NCI-H1105 treated with DMSO at 0.1 percent for 48 hours (cell line): ENCODE results near the gene STRIT1.
"Not testable (repeated sequence)": the region's sequence is repeated elsewhere in the genome, so short reads cannot be mapped to it uniquely, and the experiment has no call there.

ENCODE experiments used
- DNase-seq: peaks from one replicate; lab custom pipeline; 2025; lab: John Stamatoyannopoulos, UW

The STRIT1 gene

DNA sequence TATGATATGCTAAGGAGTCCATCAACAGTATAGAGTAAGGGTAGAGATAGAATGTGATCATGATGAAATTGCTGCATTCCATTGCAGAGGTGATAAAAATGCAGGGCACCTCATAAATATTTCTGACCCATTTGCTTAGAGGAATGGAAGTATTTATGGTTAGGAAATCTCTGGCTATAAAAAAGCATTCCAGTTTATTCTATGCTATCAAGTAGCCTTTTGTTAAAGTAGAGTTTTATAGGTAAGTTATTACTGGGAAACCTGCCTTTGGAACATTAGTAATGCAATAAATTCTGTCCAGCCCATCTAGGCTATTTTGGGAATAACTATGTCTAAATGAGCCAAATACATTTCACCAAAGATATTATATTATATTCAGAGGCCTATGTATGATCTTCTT is 19.8 kb upstream of the STRIT1 start:
- no peak for DNase-seq

DNA sequence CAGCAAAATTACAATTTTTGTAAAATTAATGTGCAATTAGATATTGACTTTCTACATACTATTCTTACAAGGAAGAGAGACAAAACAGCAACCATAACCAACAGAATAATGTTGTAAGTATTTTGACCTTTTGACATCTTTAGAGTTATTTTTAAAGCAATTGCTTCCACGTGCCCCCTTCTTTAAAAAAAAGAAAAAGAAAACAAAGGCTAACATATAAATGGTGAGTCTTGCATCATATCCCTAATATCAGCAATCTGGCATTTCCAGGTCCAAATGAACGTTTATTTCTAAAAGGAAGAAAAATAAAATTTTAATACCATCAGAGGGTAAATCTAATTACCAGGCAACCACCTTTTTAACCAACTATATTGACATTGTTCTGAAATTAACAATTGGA is 19.3 kb upstream of the STRIT1 start:
- no peak for DNase-seq

DNA sequence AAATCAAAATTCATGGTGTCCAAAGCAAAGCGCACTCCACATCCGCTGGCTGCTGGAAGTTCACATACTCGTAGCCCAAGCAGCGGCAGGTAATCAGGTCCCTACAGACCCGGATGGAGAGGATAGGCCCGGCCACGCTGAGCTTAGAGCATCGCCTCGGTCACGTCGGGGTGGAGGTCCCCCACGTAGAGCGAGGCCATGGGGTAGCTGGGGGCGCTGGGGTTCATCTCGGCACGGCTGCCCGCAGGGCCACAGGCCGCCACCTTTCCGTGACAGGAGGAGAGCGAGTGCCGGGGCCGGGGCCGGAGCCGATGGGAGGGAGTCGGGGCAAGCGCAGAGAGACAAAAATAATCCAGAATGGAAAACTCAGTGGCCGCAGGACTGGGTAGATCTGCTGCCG is 16.1 kb upstream of the STRIT1 start:
- DNase-seq, result no peak

DNA sequence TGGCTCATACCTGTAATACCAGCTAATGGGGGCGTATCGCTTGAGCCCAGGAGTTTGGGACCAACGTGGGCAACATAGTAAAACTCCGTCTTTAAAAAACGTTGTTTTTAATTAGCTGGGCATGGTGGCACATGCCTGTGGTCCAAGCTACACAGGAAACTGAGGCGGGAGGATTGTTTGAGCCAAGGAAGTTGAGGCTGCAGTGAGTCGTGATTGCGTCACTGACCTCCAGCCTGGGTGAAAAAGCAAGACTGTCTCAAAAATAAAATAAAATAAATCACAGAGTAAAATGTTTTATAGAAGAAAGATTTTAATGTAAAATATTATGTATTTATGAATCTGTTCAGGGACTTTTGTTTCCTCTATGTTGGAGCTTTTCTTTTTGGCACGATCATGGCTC is 15.3 kb upstream of the STRIT1 start:
- no peak for DNase-seq

DNA sequence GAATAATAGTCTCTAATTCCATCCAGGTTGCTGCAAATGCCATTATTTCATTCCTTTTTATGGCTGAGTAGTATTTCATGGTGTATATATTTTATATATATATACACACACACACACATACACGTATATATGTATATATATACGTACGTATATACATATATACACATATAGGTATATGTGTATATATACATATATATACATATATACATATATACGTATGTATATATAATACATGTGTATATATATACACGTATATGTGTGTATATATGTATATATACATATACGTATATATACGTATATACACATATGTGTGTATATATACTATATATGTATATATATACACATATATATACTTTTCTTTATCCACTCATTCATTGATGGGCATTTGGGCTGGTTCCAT is 13.7 kb upstream of the STRIT1 start:
- no peak for DNase-seq

- DNase-seq, result no peak
Measured at GRCh38 chr3:155304394-155304793, 10.9 kb upstream of the STRIT1 start.

- DNase-seq, result no peak
Measured at GRCh38 chr3:155303540-155304097, 10.1 kb upstream of the STRIT1 start.

DNA sequence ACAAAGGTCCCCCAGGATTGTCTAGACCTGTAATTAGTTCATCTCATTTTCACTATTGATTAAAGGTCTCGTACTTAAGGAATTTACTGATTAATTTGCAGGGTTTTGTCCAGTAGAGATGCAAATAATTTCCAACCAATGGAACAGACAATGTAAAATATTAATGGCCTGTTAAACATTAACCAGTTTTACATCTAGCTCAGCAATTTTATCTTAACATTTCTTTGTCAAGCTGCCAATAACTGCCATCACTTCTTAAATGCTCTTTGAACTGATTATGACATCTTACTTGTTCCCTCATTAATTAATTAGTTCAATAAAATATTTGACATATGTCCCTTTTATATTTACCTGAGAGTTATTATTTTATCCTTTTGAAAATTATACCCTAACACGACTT is 9.4 kb upstream of the STRIT1 start:
- DNase-seq, result no peak

- DNase-seq, result no peak
Measured at GRCh38 chr3:155302481-155302880, 9.0 kb upstream of the STRIT1 start.

GRCh38 chr3:155297100-155297499 is 3.6 kb upstream of the STRIT1 start:
- DNase-seq, result no peak

DNA sequence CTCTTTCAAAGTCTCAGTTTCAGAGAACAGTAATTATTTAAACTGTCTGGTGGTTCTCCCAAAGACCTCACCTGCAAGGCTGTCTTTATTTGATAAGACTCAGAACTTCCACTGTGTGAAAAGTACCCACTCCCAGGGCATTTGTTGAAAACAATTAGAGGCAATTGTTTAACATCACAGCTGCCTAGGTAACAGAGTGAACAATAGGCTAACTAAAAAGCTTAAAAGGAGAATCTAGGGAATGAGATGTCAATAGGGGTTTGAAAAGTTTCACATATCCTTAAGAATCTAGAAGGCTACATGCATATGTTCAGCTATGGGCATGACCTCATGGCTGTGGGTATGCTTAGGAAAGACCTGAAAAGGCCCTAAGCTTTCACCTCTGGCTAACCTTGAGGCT is 2.9 kb upstream of the STRIT1 start:
- DNase-seq, result no peak

DNA sequence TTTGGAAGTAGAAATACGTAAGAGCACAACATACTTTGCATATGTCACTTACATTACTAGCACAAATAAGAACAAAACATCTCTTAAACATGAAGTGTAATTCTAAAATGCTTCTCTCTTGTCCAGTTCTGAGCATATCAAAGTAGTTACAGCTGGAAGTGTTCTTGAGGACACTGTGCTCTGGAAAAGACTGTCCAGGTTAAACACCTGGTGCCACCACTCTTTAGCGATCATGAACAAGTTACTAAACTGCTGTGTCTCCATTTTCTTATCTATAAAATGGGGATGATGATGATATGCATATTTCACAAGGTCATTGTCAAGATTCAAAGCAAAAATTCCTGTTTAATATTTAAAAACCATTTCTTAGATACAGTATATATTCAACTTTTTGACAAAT is 790 bp downstream of the STRIT1 start:
- no peak for DNase-seq

- DNase-seq, result no peak
Measured at GRCh38 chr3:155292133-155292532, 1.4 kb downstream of the STRIT1 start.

- DNase-seq, result no peak
Measured at GRCh38 chr3:155286736-155287135, 6.7 kb downstream of the STRIT1 start.

DNA sequence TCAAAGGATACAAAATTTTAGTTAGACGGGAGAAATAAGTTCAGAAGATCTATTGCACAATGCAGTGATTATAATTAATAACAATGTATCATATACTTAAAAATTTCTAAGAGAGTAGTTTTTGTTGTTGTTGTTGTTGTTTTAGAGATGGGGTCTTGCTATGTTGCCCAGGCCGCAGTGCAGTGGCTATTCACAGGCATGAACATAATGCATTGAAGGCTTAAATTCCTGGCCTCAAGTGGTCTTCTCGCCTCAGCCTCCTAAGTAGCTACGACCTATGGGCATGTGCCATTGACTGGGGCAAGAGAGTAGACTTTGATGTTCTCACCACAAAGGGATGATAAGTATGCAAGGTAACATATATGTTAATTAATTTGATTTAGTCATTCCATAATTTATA is 7.5 kb downstream of the STRIT1 start:
- no peak for DNase-seq

- DNase-seq, result no peak
Measured at GRCh38 chr3:155283092-155284056, 10.1 kb downstream of the STRIT1 start.

GRCh38 chr3:155282385-155283091 is 10.9 kb downstream of the STRIT1 start:
- DNase-seq, result no peak

DNA sequence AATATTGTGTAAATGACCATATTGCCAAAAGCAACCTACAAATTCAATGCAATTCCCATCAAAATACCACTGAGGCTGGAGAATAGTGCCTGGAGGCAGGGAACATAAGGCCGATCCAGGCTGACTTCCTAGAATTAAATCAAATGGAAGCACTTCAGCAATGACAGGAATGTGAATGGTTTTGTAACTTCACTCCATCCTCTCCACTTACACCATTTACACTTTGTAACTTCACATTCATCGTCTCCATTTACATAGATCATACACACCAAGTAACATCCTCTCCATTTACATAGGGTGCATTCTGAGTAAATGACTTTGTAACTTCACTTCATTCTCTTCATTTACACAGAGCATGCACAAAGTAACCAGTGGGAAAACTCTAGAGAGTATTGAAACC is 11.6 kb downstream of the STRIT1 start:
- no peak for DNase-seq

- DNase-seq, result not testable (repeated sequence)
Measured at GRCh38 chr3:155276089-155276488, 17.4 kb downstream of the STRIT1 start.

DNA sequence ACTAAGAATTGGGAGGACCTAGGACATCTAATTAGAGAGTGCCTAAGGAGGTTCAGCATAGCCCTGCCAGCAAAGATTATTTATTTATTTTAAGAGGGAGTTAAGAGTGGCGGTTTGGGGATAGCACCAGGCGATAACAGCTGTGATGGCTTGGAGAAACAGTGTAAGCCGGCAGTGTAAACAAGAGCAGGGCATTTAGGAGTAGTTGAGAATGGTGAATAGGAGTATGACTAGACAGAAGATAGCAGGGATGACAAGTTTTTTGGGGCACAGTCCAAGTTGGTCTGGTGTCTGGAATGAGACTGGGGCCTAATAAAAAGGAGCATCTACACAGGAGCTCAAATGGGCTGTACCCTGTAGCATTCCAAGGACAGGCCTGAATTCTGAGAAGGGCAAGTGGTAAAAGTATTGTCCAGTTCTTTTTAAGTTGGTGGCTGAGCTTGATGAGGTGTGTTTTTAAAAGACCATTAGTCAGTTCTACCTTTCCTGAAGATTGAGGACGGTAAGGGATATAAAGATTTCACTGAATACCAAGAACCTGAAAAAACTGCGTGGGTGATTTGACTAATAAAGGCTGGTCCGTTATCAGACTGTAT is 18.2 kb downstream of the STRIT1 start:
- DNase-seq, result not testable (repeated sequence)

DNA sequence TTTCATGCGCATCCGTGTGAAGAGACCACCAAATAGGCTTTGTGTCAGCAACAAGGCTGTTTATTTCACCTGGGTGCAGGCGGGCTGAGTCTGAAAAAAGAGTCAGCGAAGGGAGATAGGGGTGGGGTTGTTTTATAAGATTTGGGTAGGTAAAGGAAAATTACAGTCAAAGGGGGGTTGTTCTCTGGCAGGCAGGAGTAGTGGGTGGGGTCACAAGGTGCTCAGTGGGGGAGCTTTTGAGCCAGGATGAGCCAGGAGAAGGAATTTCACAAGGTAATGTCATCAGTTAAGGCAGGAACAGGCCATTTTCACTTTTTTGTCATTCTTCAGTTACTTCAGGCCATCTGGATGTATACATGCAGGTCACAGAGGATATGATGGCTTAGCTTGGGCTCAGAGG is 19.0 kb downstream of the STRIT1 start:
- not testable (repeated sequence) for DNase-seq

GRCh38 chr3:155271343-155271613 is 22.2 kb downstream of the STRIT1 start:
- DNase-seq, result no peak
